Panc1 (cell line): ENCODE results near the gene S100A6. TPM values are rescaled to one million over a fixed set of nuclear protein-coding genes. Genes with fewer than 3 reads are reported as not detected.

Experiments
- ATAC-seq: fragments of 200-7000 bp; cut with Tn5 transposase; 2 replicates; pipeline ENCODE4 v1.9.1; 2020; ENCODE audit warnings: mild to moderate bottlenecking, moderate library complexity
- BruUV-seq: library from RNA; stranded (reverse); fragments of 400-500 nt; replicated peaks from 2 replicates; lab custom pipeline; 2021; lab: Mats Ljungman, UMichigan
- CTCF ChIA-PET: fragments of 300-600 bp; sonication (Branson Sonifier 250); formaldehyde crosslinking; loops from one replicate; lab custom pipeline; 2022; ENCODE audit warnings: antibody characterized with exemption; lab: Charles Lee
- POLR2A ChIA-PET: fragments of 300-600 bp; sonication (Branson Sonifier 250); formaldehyde crosslinking; loops from one replicate; lab custom pipeline; 2022; ENCODE audit warnings: antibody characterized with exemption; lab: Charles Lee
- DNase-seq: peaks from one replicate; pipeline ENCODE4 v3.0.0-alpha.2; 2010; ENCODE audit warnings: low read depth, low spot score
- H3K27ac ChIP-seq: 2 replicates; pipeline ENCODE4 v1.5.1; 2011; ENCODE audit warnings: mild to moderate bottlenecking, low read length, inconsistent platforms
- H3K27me3 ChIP-seq: fragments of 200-500 bp; sonication (Bioruptor generic); 2 replicates; pipeline ENCODE4 v1.6.0; 2014; ENCODE audit warnings: low read length, inconsistent platforms; ENCODE audit not compliant: control insufficient read depth, insufficient read depth
- H3K36me3 ChIP-seq: fragments of 200-500 bp; sonication (Bioruptor generic); 2 replicates; pipeline ENCODE4 v1.5.1; 2014; ENCODE audit warnings: inconsistent platforms, mild to moderate bottlenecking, low read length, moderate library complexity; ENCODE audit not compliant: control insufficient read depth, insufficient read depth
- H3K4me1 ChIP-seq: 2 replicates; pipeline ENCODE4 v1.5.1; 2011; ENCODE audit warnings: inconsistent platforms, mild to moderate bottlenecking, low read length, moderate library complexity; ENCODE audit not compliant: control insufficient read depth, insufficient read depth
- H3K4me3 ChIP-seq, 2 experiments: 2 replicates each; pipeline ENCODE4 v1.5.1; 2011 to 2012; ENCODE audit warnings: low read depth in 2 of 2, low read length in 2 of 2, mild to moderate bottlenecking in 2 of 2, inconsistent platforms in 1 of 2, moderate library complexity in 1 of 2
- H3K9me3 ChIP-seq: fragments of 200-500 bp; sonication (Bioruptor generic); 2 replicates; pipeline ENCODE4 v1.5.1; 2014; ENCODE audit warnings: low read depth, mild to moderate bottlenecking, inconsistent platforms, low read length, moderate library complexity; ENCODE audit not compliant: control insufficient read depth, insufficient read depth
- CTCF ChIP-seq: fragments of 450-650 bp; IDR thresholded peaks from 2 replicates; pipeline ENCODE4 v1.5.1; 2017; ENCODE audit warnings: mild to moderate bottlenecking
- POLR2AphosphoS5 ChIP-seq: IDR thresholded peaks from 2 replicates; pipeline ENCODE4 v1.6.1; 2012; ENCODE audit warnings: mild to moderate bottlenecking, low read depth, low read length, moderate library complexity
- REST ChIP-seq, 2 experiments: IDR thresholded peaks; 2 replicates each; pipeline ENCODE4 v1.6.1; 2011 to 2012; ENCODE audit warnings: low read depth in 2 of 2, control low read depth in 1 of 2, low read length in 1 of 2, mild to moderate bottlenecking in 1 of 2, moderate library complexity in 1 of 2; ENCODE audit not compliant: insufficient read depth in 1 of 2
- SIN3A ChIP-seq: IDR thresholded peaks from 2 replicates; pipeline ENCODE4 v1.6.1; 2012; ENCODE audit warnings: low read depth, mild to moderate bottlenecking, low read length, moderate library complexity, borderline replicate concordance; ENCODE audit not compliant: insufficient read depth
- TCF7L2 ChIP-seq: IDR thresholded peaks from 2 replicates; pipeline ENCODE4 v1.6.1; 2011; ENCODE audit warnings: mild to moderate bottlenecking, low read depth, low read length, inconsistent platforms
- in situ Hi-C: cut with HindIII; loops from 2 replicates; pipeline ENCODE4 v1.10.0; 2016; ENCODE audit warnings: low sequenced_read_pairs, low pct_unique_long_range_greater_than_20kb
- intact Hi-C: fragments of 100-400 bp; cut with micrococcal nuclease; formaldehyde crosslinking; loops from one replicate; pipeline ENCODE4 v1.10.0; 2022; ENCODE audit not compliant: unreplicated experiment
- total RNA-seq: library from RNA; stranded (reverse); gene quantifications from one replicate; pipeline ENCODE4 v1.2.1, GENCODE V29; 2021; ENCODE audit not compliant: unreplicated experiment

The S100A6 gene
- total RNA-seq, 1 experiment from 2014 or later, result 1,986 TPM

GRCh38 chr1:153487707-153488106, 48.1 kb downstream of the S100A6 start:
- intact Hi-C loops, result no loop called here
- Histone ChIP-seq H3K9me3 (no peaks in the 10 kb centered on the region), H3K27me3 (no peaks in the 10 kb centered on the region), H3K27ac (no peak overlapping the region), H3K36me3 (no peaks in the 10 kb centered on the region), H3K4me3 (no peak overlapping the region), H3K4me1 (peaks cover 11% of the 10 kb centered on the region)
- no peak for DNase-seq
- in situ Hi-C loops, result no loop called here
- TF ChIP-seq CTCF (no peak), TCF7L2 (no peak), REST (IDR thresholded peaks at IDR 0.05; ENCODE audit: insufficient read depth in 1 of 2, low read depth in 2 of 2, low read length in 1 of 2) (no peak), POLR2AphosphoS5 (no peak), SIN3A (no peak)
- BruUV-seq, result no TSS peak
- CTCF ChIA-PET, result no interaction called here
- ATAC-seq, result no peak
- POLR2A ChIA-PET, result interaction anchor here (0.6 kb wide), 1 partner anchor 8 kb away, joined by 3 read pairs; no protein-coding TSS in a partner anchor

GRCh38 chr1:153485863-153486262, 49.9 kb downstream of the S100A6 start:
- in situ Hi-C loops, result no loop called here
- intact Hi-C loops, result no loop called here
- CTCF ChIA-PET, result interaction anchor here (0.6 kb wide), 2 partner anchors 133 to 241 kb away, joined by 4 to 5 read pairs; no protein-coding TSS in a partner anchor
- Histone ChIP-seq H3K36me3 (no peaks in the 10 kb centered on the region), H3K9me3 (no peaks in the 10 kb centered on the region), H3K4me3 (no peak overlapping the region), H3K27ac (no peak overlapping the region), H3K27me3 (no peaks in the 10 kb centered on the region), H3K4me1 (peaks cover 10% of the 10 kb centered on the region)
- TF ChIP-seq CTCF (no peak), REST (IDR thresholded peaks at IDR 0.05; ENCODE audit: insufficient read depth in 1 of 2, low read depth in 2 of 2, low read length in 1 of 2) (no peak), TCF7L2 (no peak), SIN3A (no peak), POLR2AphosphoS5 (no peak)
- DNase-seq, result no peak
- POLR2A ChIA-PET, result no interaction called here
- no TSS peak for BruUV-seq
- ATAC-seq, result no peak
